Lung microvascular endothelial cell (primary cell): Measurements from ENCODE around the gene FOXD4L4. TPM values are rescaled to one million over a fixed set of nuclear protein-coding genes. Genes with fewer than 3 reads are reported as not detected.
"Not testable (repeated sequence)": the region's sequence is repeated elsewhere in the genome, so short reads cannot be mapped to it uniquely, and the experiment has no call there.

Experiments
- DNase-seq, 2 donors: peaks; one replicate each; pipeline versions ENCODE4 v3.0.0 to v3.0.0-alpha.2; 2010; ENCODE audit warnings: low read depth in 2 of 2
- total RNA-seq: library from RNA; depleted of rRNA; stranded (reverse); fragments of >200 nt; gene quantifications from 2 replicates; pipeline ENCODE4 v1.2.1, GENCODE V29; 2014

FOXD4L4 gene
- total RNA-seq, result under 0.01 TPM in 2 replicates

DNA sequence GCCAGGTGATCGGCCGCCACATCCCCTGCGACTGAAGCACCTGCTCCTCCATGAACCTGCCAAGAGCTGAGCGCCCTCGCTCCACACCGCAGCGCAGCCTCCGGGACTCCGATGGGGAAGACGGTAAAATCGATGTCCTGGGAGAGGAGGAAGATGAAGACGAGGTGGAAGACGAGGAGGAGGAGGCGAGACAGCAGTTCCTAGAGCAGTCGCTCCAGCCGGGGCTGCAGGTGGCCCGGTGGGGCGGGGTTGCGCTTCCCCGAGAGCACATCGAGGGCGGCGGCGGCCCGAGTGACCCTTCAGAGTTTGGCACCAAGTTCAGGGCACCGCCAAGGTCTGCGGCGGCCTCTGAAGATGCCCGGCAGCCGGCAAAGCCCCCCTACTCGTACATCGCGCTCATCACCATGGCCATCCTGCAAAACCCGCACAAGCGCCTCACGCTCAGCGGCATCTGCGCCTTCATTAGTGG is at the start of gene FOXD4L4:
TSS of gene FOXD4L4 (plus strand) at position 51 of the 469 bp plus-strand sequence. CDS start at position 51, 0 bp downstream.
- not testable (repeated sequence) for DNase-seq

DNA sequence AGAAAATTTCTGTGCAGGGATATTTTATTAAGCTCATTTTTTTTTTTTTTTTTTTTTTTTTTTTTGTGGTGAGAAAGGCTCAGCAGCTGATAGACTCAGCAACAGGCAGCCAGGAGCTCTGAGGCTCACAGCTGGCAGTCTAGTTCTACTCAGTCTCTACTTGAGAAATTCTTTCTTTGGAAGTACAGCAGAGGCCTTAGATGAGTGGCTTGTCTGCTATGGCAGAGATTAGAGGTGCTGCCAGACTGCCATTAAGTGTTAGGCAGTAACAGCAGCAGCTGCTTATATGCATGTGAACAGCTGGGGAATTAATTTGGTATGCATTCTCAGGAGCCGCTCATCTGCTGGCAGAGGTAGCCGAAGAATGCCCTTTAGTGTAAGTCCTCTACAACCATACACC is 33.4 kb upstream of the FOXD4L4 start:
- DNase-seq, result not testable (repeated sequence)

DNA sequence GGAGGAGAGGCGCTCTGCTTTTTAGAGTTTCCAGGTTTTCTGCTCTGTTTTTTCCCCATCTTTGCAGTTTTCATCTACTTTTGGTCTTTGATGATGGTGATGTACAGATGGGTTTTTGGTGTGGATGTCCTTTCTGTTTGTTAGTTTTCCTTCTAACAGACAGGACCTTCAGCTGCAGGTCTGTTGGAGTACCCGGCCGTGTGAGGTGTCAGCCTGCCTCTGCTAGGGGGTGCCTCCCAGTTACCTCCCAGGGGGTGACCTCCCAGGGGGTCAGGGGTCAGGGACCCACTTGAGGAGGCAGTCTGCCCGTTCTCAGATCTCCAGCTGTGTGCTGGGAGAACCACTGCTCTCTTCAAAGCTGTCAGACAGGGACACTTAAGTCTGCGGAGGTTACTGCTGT is 22.5 kb upstream of the FOXD4L4 start:
- not testable (repeated sequence) for DNase-seq

DNA sequence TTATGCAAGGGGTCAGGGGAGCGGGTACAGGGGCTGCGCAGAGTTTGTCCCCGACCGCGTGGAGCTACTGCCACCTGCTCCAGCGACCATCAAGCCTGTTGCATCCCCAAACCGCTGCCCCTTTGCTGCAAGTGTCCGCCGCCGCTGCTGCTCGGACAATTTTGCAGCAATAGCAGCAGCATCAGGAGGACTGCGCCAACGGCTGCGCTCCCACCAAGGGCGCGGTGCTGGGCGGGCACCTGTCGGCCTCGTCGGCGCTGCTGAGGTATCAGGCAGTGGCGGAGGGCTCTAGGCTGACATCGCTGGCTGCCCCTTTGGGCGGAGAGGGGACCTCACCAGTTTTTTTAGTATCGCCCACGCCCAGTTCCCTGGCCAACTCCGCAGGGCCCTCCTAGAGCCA is 1.2 kb downstream of the FOXD4L4 start:
- not testable (repeated sequence) for DNase-seq

Other genes with a start within 250 kb of the FOXD4L4 start
- gene ZNG1E, start 61.2 kb upstream of the FOXD4L4 start, total RNA-seq, result 22.6 and 24.2 TPM in 2 replicates